ENCODE results near the gene SLC16A14.

- TF ChIP-seq CTCF (IDR thresholded peaks at IDR 0.05) = no peak
- no peak for TF ChIP-seq POLR2A (IDR thresholded peaks at IDR 0.05)
- TF ChIP-seq EP300 (IDR thresholded peaks at IDR 0.05; ENCODE audit: low read depth) = no peak
Observed at GRCh38 chr2:230085201-230085600, 16.5 kb upstream of the SLC16A14 start.
